ENCODE measurements around the gene EPHB4. TPM values are rescaled to one million over a fixed set of nuclear protein-coding genes. Genes with fewer than 3 reads are reported as not detected.

Gene EPHB4
- total and polyA plus RNA-seq, 2 of the 8 experiments (the other 6 are each of a cell fraction or from before 2014, with no cell fraction given): 85.0 to 113 TPM

DNA sequence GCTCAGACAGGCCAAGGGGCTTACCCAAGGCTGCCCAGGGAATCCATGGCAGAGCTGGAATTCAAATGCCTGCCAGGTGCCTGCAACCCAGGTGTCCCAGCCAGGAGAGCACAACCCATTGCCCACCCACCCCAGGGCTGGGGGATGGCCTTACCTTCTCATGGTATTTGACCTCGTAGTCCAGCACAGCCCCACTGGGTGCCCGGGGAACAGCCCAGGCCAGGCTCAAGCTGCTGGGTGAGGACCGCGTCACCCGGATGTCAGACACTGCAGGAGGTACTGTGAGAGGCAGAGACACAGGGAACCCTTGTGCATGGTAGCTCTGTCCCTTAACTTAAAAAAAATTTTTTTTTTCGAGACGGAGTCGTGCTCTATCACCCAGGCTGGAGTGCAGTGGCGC lies 9.0 kb downstream of the EPHB4 start (continued):
- TF ChIP-seq, protein P1, sequence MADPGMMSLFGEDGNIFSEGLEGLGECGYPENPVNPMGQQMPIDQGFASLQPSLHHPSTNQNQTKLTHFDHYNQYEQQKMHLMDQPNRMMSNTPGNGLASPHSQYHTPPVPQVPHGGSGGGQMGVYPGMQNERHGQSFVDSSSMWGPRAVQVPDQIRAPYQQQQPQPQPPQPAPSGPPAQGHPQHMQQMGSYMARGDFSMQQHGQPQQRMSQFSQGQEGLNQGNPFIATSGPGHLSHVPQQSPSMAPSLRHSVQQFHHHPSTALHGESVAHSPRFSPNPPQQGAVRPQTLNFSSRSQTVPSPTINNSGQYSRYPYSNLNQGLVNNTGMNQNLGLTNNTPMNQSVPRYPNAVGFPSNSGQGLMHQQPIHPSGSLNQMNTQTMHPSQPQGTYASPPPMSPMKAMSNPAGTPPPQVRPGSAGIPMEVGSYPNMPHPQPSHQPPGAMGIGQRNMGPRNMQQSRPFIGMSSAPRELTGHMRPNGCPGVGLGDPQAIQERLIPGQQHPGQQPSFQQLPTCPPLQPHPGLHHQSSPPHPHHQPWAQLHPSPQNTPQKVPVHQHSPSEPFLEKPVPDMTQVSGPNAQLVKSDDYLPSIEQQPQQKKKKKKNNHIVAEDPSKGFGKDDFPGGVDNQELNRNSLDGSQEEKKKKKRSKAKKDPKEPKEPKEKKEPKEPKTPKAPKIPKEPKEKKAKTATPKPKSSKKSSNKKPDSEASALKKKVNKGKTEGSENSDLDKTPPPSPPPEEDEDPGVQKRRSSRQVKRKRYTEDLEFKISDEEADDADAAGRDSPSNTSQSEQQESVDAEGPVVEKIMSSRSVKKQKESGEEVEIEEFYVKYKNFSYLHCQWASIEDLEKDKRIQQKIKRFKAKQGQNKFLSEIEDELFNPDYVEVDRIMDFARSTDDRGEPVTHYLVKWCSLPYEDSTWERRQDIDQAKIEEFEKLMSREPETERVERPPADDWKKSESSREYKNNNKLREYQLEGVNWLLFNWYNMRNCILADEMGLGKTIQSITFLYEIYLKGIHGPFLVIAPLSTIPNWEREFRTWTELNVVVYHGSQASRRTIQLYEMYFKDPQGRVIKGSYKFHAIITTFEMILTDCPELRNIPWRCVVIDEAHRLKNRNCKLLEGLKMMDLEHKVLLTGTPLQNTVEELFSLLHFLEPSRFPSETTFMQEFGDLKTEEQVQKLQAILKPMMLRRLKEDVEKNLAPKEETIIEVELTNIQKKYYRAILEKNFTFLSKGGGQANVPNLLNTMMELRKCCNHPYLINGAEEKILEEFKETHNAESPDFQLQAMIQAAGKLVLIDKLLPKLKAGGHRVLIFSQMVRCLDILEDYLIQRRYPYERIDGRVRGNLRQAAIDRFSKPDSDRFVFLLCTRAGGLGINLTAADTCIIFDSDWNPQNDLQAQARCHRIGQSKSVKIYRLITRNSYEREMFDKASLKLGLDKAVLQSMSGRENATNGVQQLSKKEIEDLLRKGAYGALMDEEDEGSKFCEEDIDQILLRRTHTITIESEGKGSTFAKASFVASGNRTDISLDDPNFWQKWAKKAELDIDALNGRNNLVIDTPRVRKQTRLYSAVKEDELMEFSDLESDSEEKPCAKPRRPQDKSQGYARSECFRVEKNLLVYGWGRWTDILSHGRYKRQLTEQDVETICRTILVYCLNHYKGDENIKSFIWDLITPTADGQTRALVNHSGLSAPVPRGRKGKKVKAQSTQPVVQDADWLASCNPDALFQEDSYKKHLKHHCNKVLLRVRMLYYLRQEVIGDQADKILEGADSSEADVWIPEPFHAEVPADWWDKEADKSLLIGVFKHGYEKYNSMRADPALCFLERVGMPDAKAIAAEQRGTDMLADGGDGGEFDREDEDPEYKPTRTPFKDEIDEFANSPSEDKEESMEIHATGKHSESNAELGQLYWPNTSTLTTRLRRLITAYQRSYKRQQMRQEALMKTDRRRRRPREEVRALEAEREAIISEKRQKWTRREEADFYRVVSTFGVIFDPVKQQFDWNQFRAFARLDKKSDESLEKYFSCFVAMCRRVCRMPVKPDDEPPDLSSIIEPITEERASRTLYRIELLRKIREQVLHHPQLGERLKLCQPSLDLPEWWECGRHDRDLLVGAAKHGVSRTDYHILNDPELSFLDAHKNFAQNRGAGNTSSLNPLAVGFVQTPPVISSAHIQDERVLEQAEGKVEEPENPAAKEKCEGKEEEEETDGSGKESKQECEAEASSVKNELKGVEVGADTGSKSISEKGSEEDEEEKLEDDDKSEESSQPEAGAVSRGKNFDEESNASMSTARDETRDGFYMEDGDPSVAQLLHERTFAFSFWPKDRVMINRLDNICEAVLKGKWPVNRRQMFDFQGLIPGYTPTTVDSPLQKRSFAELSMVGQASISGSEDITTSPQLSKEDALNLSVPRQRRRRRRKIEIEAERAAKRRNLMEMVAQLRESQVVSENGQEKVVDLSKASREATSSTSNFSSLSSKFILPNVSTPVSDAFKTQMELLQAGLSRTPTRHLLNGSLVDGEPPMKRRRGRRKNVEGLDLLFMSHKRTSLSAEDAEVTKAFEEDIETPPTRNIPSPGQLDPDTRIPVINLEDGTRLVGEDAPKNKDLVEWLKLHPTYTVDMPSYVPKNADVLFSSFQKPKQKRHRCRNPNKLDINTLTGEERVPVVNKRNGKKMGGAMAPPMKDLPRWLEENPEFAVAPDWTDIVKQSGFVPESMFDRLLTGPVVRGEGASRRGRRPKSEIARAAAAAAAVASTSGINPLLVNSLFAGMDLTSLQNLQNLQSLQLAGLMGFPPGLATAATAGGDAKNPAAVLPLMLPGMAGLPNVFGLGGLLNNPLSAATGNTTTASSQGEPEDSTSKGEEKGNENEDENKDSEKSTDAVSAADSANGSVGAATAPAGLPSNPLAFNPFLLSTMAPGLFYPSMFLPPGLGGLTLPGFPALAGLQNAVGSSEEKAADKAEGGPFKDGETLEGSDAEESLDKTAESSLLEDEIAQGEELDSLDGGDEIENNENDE (IDR thresholded peaks at IDR 0.05; ENCODE audit: insufficient replicate concordance, low read length): no peak

Data from H1 (cell line).